ENCODE results near the gene PDZK1. TPM values are rescaled to one million over a fixed set of nuclear protein-coding genes. Genes with fewer than 3 reads are reported as not detected.
"Not testable (repeated sequence)": the region's sequence is repeated elsewhere in the genome, so short reads cannot be mapped to it uniquely, and the experiment has no call there.

The PDZK1 gene
- polyA plus RNA-seq, 1 experiment: 3.2 TPM

GRCh38 chr1:145673217-145673616 is 34.0 kb downstream of the PDZK1 start:
- H3K27ac ChIP-seq (ENCODE audit: low read depth, low read length); H3K4me3 ChIP-seq (ENCODE audit: low read depth, low read length); H3K9me3 ChIP-seq (ENCODE audit: control insufficient read depth, insufficient read depth, low read length); DNase-seq (ENCODE audit: low read depth, low spot score); H3K27me3 ChIP-seq (ENCODE audit: control insufficient read depth, insufficient read depth, low read length); CTCF ChIA-PET; POLR2A ChIA-PET: not testable (repeated sequence)

- POLR2A ChIA-PET; H3K27me3 ChIP-seq (ENCODE audit: control insufficient read depth, insufficient read depth, low read length); CTCF ChIA-PET; H3K9me3 ChIP-seq (ENCODE audit: control insufficient read depth, insufficient read depth, low read length); DNase-seq (ENCODE audit: low read depth, low spot score); H3K4me3 ChIP-seq (ENCODE audit: low read depth, low read length); H3K27ac ChIP-seq (ENCODE audit: low read depth, low read length): not testable (repeated sequence)
Observed at GRCh38 chr1:145670995-145671745, 36.0 kb downstream of the PDZK1 start.

GRCh38 chr1:145665015-145665414 is 42.2 kb downstream of the PDZK1 start:
- H3K27me3 ChIP-seq (ENCODE audit: control insufficient read depth, insufficient read depth, low read length); POLR2A ChIA-PET; DNase-seq (ENCODE audit: low read depth, low spot score); H3K27ac ChIP-seq (ENCODE audit: low read depth, low read length); CTCF ChIA-PET; H3K4me3 ChIP-seq (ENCODE audit: low read depth, low read length); H3K9me3 ChIP-seq (ENCODE audit: control insufficient read depth, insufficient read depth, low read length): not testable (repeated sequence)

DNA sequence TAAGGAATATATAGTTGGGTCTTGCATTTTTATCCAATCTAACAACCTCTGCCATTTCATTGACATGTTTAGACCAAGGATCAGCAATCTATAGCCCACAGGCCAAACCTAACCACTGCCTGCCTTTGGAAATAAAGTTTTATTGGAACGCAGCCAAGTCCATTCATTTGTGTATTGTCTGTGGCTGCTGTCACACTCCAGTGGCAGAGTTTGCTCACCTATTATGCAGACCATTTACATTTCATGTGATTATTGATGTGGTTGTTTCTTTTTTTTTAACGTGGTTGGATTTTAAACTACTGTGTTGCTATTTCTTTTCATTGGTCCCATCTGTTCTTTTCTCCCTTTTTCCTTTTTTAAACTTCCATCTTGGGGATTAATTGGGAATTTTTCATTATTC is 44.7 kb downstream of the PDZK1 start:
- H3K9me3 ChIP-seq (ENCODE audit: control insufficient read depth, insufficient read depth, low read length); CTCF ChIA-PET; H3K4me3 ChIP-seq (ENCODE audit: low read depth, low read length); POLR2A ChIA-PET; DNase-seq (ENCODE audit: low read depth, low spot score); H3K27ac ChIP-seq (ENCODE audit: low read depth, low read length); H3K27me3 ChIP-seq (ENCODE audit: control insufficient read depth, insufficient read depth, low read length): not testable (repeated sequence)

- H3K9me3 ChIP-seq (ENCODE audit: control insufficient read depth, insufficient read depth, low read length); H3K4me3 ChIP-seq (ENCODE audit: low read depth, low read length); H3K27me3 ChIP-seq (ENCODE audit: control insufficient read depth, insufficient read depth, low read length); DNase-seq (ENCODE audit: low read depth, low spot score); H3K27ac ChIP-seq (ENCODE audit: low read depth, low read length); POLR2A ChIA-PET; CTCF ChIA-PET: not testable (repeated sequence)
Observed at GRCh38 chr1:145656245-145656943, 50.8 kb downstream of the PDZK1 start.

GRCh38 chr1:145643990-145644389 is 63.2 kb downstream of the PDZK1 start:
- H3K27me3 ChIP-seq (ENCODE audit: control insufficient read depth, insufficient read depth, low read length); POLR2A ChIA-PET; DNase-seq (ENCODE audit: low read depth, low spot score); H3K9me3 ChIP-seq (ENCODE audit: control insufficient read depth, insufficient read depth, low read length); H3K27ac ChIP-seq (ENCODE audit: low read depth, low read length); CTCF ChIA-PET; H3K4me3 ChIP-seq (ENCODE audit: low read depth, low read length): not testable (repeated sequence)

GRCh38 chr1:145641886-145642285 is 65.3 kb downstream of the PDZK1 start:
- H3K27ac ChIP-seq (ENCODE audit: low read depth, low read length); H3K9me3 ChIP-seq (ENCODE audit: control insufficient read depth, insufficient read depth, low read length); H3K4me3 ChIP-seq (ENCODE audit: low read depth, low read length); H3K27me3 ChIP-seq (ENCODE audit: control insufficient read depth, insufficient read depth, low read length); CTCF ChIA-PET; POLR2A ChIA-PET; DNase-seq (ENCODE audit: low read depth, low spot score): not testable (repeated sequence)

DNA sequence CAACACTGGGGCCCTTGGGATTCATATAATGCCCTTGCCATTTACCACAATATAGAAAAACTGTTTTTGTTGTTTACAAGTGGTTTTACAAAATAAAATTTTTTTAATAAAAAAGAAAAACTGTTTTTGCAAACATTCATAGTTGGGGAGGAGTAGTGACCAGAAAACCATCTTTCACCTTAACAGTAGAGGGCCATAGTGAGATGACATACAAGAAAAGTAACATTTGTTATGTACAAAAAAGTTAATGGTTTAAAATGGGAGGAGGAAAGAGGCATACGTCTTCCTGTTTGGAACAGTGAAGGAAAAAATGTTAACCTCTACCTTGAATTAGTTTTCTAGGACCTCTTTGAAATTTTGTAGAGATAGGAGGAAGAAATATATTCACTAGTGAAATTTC is 70.9 kb downstream of the PDZK1 start:
- H3K9me3 ChIP-seq (ENCODE audit: control insufficient read depth, insufficient read depth, low read length); POLR2A ChIA-PET; DNase-seq (ENCODE audit: low read depth, low spot score); H3K27me3 ChIP-seq (ENCODE audit: control insufficient read depth, insufficient read depth, low read length); H3K27ac ChIP-seq (ENCODE audit: low read depth, low read length); H3K4me3 ChIP-seq (ENCODE audit: low read depth, low read length); CTCF ChIA-PET: not testable (repeated sequence)

GRCh38 chr1:145622177-145622576 is 85.0 kb downstream of the PDZK1 start:
- H3K4me3 ChIP-seq (ENCODE audit: low read depth, low read length); H3K27ac ChIP-seq (ENCODE audit: low read depth, low read length); POLR2A ChIA-PET; H3K9me3 ChIP-seq (ENCODE audit: control insufficient read depth, insufficient read depth, low read length); H3K27me3 ChIP-seq (ENCODE audit: control insufficient read depth, insufficient read depth, low read length); CTCF ChIA-PET; DNase-seq (ENCODE audit: low read depth, low spot score): not testable (repeated sequence)

Other genes starting within 250 kb of the PDZK1 start
- 35.1 and 46.4 TPM in 2 replicates for gene GPR89A, start 99.4 kb downstream of the PDZK1 start, polyA plus RNA-seq (2011; rRNA removed)
- gene CD160, start 12.1 kb upstream of the PDZK1 start, polyA plus RNA-seq (2011; rRNA removed): 0.05 and 0.06 TPM in 2 replicates
- 30.0 and 32.9 TPM in 2 replicates for gene RNF115, start 116.7 kb upstream of the PDZK1 start, polyA plus RNA-seq (2011; rRNA removed)
- gene POLR3C, start 116.8 kb upstream of the PDZK1 start, polyA plus RNA-seq (2011; rRNA removed): 67.5 and 70.6 TPM in 2 replicates
- 3.3 and 3.7 TPM in 2 replicates for gene NUDT17, start 138.3 kb upstream of the PDZK1 start, polyA plus RNA-seq (2011; rRNA removed)
- gene PIAS3, start 151.7 kb upstream of the PDZK1 start, polyA plus RNA-seq (2011; rRNA removed): 29.2 and 40.1 TPM in 2 replicates
- 2.6 and 2.7 TPM in 2 replicates for gene ANKRD35, start 178.5 kb upstream of the PDZK1 start, polyA plus RNA-seq (2011; rRNA removed)
- gene ITGA10, start 202.7 kb upstream of the PDZK1 start, polyA plus RNA-seq (2011; rRNA removed): 0.68 and 0.78 TPM in 2 replicates
- 44.2 and 51.1 TPM in 2 replicates for gene PEX11B, start 211.3 kb upstream of the PDZK1 start, polyA plus RNA-seq (2011; rRNA removed)
- gene RBM8A, start 220.1 kb upstream of the PDZK1 start, polyA plus RNA-seq (2011; rRNA removed): 134 and 158 TPM in 2 replicates

Measured in AG04450 (cell line).